22Rv1 (cell line): ENCODE measurements around the gene MRE11.

Experiments
- ZFX ChIP-seq: fragments of 450-650 bp; IDR thresholded peaks from 2 replicates; pipeline ENCODE4 v1.6.1; 2017; ENCODE audit warnings: antibody characterized with exemption, borderline replicate concordance
- TF ChIP-seq, protein P1 (sequence below): fragments of 450-650 bp; IDR thresholded peaks from 2 replicates; pipeline ENCODE4 v1.5.1; 2017; ENCODE audit warnings: mild to moderate bottlenecking

DNA sequence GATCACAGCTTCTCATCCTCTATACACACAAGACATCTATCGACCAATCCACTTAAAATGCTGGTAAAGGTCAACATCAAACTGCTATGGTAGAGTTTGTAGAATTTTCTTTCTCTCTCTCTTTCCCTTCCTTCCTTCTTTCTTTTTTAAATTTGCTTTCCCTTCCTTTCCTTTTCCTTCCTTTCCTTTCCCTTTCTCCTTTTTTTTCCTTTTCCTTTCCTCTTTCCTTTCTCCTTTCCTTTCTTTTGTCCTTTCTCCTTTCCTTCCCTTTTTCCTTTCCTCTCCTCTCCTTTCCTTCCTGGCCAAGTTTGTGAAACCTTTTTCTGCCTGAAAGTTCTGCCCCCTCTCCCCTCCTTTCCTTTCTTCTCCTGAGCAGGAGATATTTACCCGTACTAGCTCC lies 21.8 kb upstream of the MRE11 start:
- TF ChIP-seq, protein P1, sequence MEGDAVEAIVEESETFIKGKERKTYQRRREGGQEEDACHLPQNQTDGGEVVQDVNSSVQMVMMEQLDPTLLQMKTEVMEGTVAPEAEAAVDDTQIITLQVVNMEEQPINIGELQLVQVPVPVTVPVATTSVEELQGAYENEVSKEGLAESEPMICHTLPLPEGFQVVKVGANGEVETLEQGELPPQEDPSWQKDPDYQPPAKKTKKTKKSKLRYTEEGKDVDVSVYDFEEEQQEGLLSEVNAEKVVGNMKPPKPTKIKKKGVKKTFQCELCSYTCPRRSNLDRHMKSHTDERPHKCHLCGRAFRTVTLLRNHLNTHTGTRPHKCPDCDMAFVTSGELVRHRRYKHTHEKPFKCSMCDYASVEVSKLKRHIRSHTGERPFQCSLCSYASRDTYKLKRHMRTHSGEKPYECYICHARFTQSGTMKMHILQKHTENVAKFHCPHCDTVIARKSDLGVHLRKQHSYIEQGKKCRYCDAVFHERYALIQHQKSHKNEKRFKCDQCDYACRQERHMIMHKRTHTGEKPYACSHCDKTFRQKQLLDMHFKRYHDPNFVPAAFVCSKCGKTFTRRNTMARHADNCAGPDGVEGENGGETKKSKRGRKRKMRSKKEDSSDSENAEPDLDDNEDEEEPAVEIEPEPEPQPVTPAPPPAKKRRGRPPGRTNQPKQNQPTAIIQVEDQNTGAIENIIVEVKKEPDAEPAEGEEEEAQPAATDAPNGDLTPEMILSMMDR: no peak
- TF ChIP-seq ZFX: no peak
